Esophagus muscularis mucosa (tissue), 4 donors: ENCODE data around the gene SNED1. TPM values are rescaled to one million over a fixed set of nuclear protein-coding genes. Genes with fewer than 3 reads are reported as not detected.

ENCODE experiments used
- DNase-seq: peaks from one replicate; pipeline ENCODE4 v3.0.0-alpha.2; 2017; ENCODE audit errors: extremely low spot score
- H3K27ac ChIP-seq, 4 donors: fragments of 200-600 bp; sonication (generic); replicated peaks in 1 of 4; 1 replicate in 3 of 4; 2 replicates in 1 of 4; pipeline ENCODE4 v1.5.1; 2016 to 2019; ENCODE audit warnings: mild to moderate bottlenecking in 1 of 4
- H3K27me3 ChIP-seq, 4 donors: fragments of 200-600 bp; sonication (generic); one replicate each; pipeline versions ENCODE4 v1.5.1 to v1.6.0; 2016 to 2019
- H3K36me3 ChIP-seq, 4 donors: fragments of 200-600 bp; sonication (generic); one replicate each; pipeline ENCODE4 v1.5.1; 2016 to 2019
- H3K4me1 ChIP-seq, 4 donors: fragments of 200-600 bp; sonication (generic); one replicate each; pipeline ENCODE4 v1.5.1; 2016 to 2019
- H3K4me3 ChIP-seq, 4 donors: fragments of 200-600 bp; sonication (generic); 1 replicate in 2 of 4; 2 replicates in 2 of 4; pipeline ENCODE4 v1.5.1; 2016 to 2019; ENCODE audit warnings: mild to moderate bottlenecking in 4 of 4, moderate library complexity in 1 of 4
- H3K9me3 ChIP-seq, 4 donors: fragments of 200-600 bp; sonication (generic); 1 replicate in 3 of 4; 2 replicates in 1 of 4; pipeline ENCODE4 v1.5.1; 2016 to 2019
- EP300 ChIP-seq: sonication (generic); formaldehyde crosslinking; IDR thresholded peaks from one replicate; pipeline ENCODE4 v1.6.1; 2017; ENCODE audit warnings: antibody characterized with exemption
- POLR2A ChIP-seq: fragments of 450-650 bp; IDR thresholded peaks from one replicate; pipeline ENCODE4 v1.6.1; 2017; ENCODE audit warnings: antibody characterized with exemption, moderate library complexity, mild to moderate bottlenecking, low read depth
- POLR2AphosphoS5 ChIP-seq, 2 donors: sonication (generic); formaldehyde crosslinking; IDR thresholded peaks; one replicate each; pipeline ENCODE4 v1.6.1; 2017; ENCODE audit warnings: antibody characterized with exemption in 2 of 2
- WGBS: methylation state at CpG from one replicate; pipeline ENCODE4 v1.1.5; 2018; 5-methylcytosine and 5-hydroxymethylcytosine counted together
- intact Hi-C: fragments of 100-400 bp; cut with DNase I; formaldehyde crosslinking; loops from one replicate; pipeline ENCODE4 v1.15.1; 2023
- total RNA-seq, 4 donors: library from RNA; depleted of rRNA; stranded (reverse); fragments of >200 nt; gene quantifications; one replicate each; pipeline versions ENCODE4 v1.1.0 to v1.2.1, GENCODE V29; 2016
- TF ChIP-seq, protein P1 (sequence below), 3 experiments: fragments of 200-600 bp in 2 of 3; fragments of 450-650 bp in 1 of 3; sonication (generic) in 2 of 3; IDR thresholded peaks; one replicate each; pipeline ENCODE4 v1.5.1; 2017 to 2019; ENCODE audit warnings: antibody characterized with exemption in 3 of 3, mild to moderate bottlenecking in 2 of 3, moderate library complexity in 1 of 3

Gene SNED1
- total RNA-seq, 4 donors from 2014 or later, result 7.3 to 14.1 (median 11.6) TPM

DNA sequence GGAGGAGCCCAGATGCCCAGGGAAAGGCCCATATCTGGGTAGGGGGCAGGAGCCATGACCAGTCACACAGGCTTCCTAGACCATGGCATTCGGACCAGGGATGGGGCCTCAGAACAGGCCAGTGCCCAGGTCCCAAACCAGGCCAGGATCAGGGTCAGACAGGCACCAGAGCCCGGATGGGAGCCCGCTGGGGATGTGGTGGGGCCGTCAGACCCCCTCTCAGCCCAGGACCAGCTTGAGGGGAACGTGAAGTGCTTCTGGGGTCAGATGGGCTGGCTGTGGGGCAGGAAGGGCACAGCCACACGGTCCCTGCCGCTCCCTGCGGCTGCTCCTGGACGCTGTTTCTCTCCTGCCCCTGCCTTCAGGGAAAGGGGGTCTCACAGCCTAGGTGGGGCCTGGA lies 39.1 kb downstream of the SNED1 start:
- H3K27ac ChIP-seq, result no peak overlapping the region
- H3K36me3 ChIP-seq, result peaks cover 0 to 50% (median 23%) of the 10 kb centered on the region in 4 donors
- no peaks in the 10 kb centered on the region for H3K9me3 ChIP-seq
- WGBS, result 96% methylated on average over 4 of the region's 9 CpGs
- TF ChIP-seq, protein P1, sequence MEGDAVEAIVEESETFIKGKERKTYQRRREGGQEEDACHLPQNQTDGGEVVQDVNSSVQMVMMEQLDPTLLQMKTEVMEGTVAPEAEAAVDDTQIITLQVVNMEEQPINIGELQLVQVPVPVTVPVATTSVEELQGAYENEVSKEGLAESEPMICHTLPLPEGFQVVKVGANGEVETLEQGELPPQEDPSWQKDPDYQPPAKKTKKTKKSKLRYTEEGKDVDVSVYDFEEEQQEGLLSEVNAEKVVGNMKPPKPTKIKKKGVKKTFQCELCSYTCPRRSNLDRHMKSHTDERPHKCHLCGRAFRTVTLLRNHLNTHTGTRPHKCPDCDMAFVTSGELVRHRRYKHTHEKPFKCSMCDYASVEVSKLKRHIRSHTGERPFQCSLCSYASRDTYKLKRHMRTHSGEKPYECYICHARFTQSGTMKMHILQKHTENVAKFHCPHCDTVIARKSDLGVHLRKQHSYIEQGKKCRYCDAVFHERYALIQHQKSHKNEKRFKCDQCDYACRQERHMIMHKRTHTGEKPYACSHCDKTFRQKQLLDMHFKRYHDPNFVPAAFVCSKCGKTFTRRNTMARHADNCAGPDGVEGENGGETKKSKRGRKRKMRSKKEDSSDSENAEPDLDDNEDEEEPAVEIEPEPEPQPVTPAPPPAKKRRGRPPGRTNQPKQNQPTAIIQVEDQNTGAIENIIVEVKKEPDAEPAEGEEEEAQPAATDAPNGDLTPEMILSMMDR (IDR thresholded peaks at IDR 0.05), result no peak
- TF ChIP-seq POLR2A (no peak), POLR2AphosphoS5 (IDR thresholded peaks at IDR 0.05) (no peak), EP300 (no peak)
- intact Hi-C loops, result no loop called here
- DNase-seq, result no peak
- H3K4me1 ChIP-seq, result peaks cover 9 to 23% (median 19%) of the 10 kb centered on the region in 4 donors
- no peak overlapping the region for H3K4me3 ChIP-seq
- H3K27me3 ChIP-seq, result peaks cover 0 to 32% (median 5%) of the 10 kb centered on the region in 4 donors

DNA sequence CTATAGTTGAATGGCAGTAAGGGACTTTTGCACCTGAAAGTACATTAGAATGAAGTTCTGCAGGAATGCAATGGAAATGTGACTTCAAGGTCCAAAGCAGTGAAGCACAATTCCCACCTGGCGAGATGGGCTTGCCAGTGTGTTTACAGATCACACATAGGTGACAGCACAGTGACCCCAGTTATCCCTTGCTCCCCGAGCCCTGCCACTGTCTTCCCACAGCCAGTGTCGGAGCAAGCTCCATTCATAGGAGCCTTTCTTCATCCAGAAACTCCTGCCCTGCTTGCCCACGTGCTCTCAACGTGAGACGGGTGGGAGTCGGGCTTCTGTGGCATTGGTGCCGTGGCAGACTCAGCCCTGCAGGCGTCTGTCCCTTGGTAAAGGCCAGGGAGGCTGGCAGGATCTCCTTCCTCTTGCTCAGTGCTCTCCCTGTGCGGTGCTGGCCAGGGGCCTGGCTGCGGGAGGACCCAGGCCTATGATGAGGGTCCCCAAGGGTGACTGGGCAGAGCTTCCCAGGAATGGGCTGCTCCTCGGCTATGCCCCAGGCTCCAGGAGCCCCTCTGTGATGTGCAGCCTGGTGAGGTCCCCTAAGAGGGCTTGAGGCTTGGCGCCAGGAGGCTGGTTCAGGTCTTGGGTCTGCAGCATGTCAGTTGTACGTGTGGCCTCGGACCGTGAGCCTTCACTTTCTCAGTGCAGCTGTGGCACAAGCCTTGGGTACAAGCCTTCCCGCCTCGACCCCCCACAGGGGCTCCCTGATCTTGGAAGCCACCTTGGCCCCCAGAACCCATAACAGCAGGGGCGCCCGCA lies 40.2 kb downstream of the SNED1 start:
- H3K36me3 ChIP-seq, result peaks cover 0 to 48% (median 21%) of the 10 kb centered on the region in 4 donors
- H3K9me3 ChIP-seq, result no peaks in the 10 kb centered on the region
- TF ChIP-seq, protein P1 (IDR thresholded peaks at IDR 0.05), result no peak
- no peak for TF ChIP-seq POLR2AphosphoS5 (IDR thresholded peaks at IDR 0.05)
- no peak for TF ChIP-seq POLR2A
- TF ChIP-seq EP300, result no peak
- H3K4me3 ChIP-seq, result no peak overlapping the region
- H3K27ac ChIP-seq, result no peak overlapping the region
- H3K4me1 ChIP-seq, result peaks cover 9 to 23% (median 19%) of the 10 kb centered on the region in 4 donors
- 86% methylated on average over 15 of the region's 20 CpGs for WGBS
- no peak for DNase-seq
- H3K27me3 ChIP-seq, result peaks cover 0 to 32% (median 5%) of the 10 kb centered on the region in 4 donors
- intact Hi-C loops, result no loop called here

DNA sequence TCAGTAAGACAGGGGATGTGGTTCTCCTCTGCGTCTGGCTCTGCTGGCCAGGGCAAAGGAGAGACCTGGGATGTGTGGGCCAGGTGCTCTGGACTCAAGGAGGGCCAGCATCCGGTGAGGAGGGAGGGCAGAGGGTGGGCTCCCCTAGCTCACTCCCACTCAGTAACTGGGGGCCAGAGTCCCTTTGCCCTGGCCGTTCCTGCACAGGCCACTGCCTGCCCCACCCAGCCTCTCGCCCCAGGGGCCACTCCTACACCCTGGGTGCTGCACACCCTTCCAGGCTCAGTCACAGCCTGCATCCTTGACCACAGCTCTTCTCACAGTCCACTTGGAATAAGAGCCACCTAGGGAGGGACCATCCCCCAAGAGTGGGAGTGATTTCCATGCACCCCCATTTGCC lies 41.0 kb downstream of the SNED1 start:
- H3K27ac ChIP-seq, result no peak overlapping the region
- TF ChIP-seq POLR2AphosphoS5 (IDR thresholded peaks at IDR 0.05) (no peak), EP300 (no peak), POLR2A (no peak)
- TF ChIP-seq, protein P1 (IDR thresholded peaks at IDR 0.05), result no peak
- intact Hi-C loops, result no loop called here
- peaks cover 0 to 44% (median 18%) of the 10 kb centered on the region in 4 donors for H3K36me3 ChIP-seq
- H3K4me1 ChIP-seq, result peaks cover 9 to 23% (median 19%) of the 10 kb centered on the region in 4 donors
- H3K9me3 ChIP-seq, result peaks cover 0 to 5% (median 2%) of the 10 kb centered on the region in 4 donors
- WGBS, result 100% methylated on average over 4 of the region's 4 CpGs
- no peak for DNase-seq
- peaks cover 0 to 32% (median 5%) of the 10 kb centered on the region in 4 donors for H3K27me3 ChIP-seq
- no peak overlapping the region for H3K4me3 ChIP-seq

DNA sequence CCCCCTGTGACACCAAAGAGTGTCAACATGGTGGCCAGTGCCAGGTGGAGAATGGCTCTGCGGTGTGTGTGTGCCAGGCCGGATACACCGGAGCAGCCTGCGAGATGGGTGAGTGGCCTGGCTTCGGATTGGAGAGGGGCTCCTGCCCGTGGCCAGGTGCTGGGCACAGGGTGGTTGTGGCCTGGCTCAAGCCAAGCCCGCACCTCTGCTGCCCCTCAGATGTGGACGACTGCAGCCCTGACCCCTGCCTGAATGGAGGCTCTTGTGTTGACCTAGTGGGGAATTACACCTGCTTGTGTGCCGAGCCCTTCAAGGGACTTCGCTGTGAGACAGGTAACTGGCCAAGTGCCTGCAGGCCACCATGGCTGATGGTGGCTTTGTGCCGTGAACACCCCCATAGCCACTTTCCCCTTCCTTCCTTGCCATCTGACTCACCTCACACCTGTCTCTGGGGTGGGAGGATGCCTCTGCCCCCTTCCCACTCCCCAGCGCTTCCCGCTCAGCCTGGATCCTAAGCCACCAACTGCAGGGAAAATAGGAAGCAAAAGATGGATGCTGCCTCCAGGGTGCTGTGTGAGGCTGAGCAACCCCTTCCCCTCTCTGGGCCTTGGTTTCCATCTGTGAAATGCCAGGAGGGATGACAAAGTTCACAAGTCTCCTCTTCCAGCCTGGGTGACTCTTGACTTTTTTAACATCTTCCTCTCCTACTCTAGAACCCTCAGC lies 41.8 kb downstream of the SNED1 start:
- peaks cover 9 to 21% (median 17%) of the 10 kb centered on the region in 4 donors for H3K4me1 ChIP-seq
- H3K27me3 ChIP-seq, result peaks cover 0 to 25% (median 5%) of the 10 kb centered on the region in 4 donors
- H3K9me3 ChIP-seq, result peaks cover 0 to 12% (median 8%) of the 10 kb centered on the region in 4 donors
- no peak overlapping the region for H3K4me3 ChIP-seq
- H3K36me3 ChIP-seq, result peaks cover 0 to 43% (median 18%) of the 10 kb centered on the region in 4 donors
- DNase-seq, result peak; percentile 86
- H3K27ac ChIP-seq, result no peak overlapping the region
- intact Hi-C loops, result no loop called here
- TF ChIP-seq, protein P1 (IDR thresholded peaks at IDR 0.05), result no peak
- no peak for TF ChIP-seq POLR2A
- TF ChIP-seq EP300, result no peak
- TF ChIP-seq POLR2AphosphoS5 (IDR thresholded peaks at IDR 0.05), result no peak
- 93% methylated on average over 11 of the region's 13 CpGs for WGBS
